ENCODE data around the gene TLL2.

Gene TLL2

DNA sequence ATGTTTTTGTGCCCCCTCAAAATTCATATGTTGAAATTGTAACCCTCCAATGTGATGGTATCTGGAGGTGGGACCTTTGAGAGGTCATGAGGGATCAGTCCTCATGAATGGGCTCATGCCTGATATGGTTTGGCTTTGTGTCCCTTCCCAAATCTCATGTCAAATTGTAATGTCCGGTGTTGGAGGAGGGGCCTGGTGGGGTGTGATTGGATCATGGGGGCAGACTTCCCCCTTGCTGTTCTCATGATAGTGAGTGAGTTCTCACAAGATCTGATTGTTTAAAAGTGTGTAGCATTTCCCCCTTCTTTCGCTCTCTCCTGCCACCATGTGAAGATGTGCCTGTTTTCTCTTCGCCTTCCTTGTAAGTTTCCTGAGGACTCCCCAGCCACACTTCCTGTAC is 53.4 kb downstream of the TLL2 start:
- DNase-seq: no peak

GRCh38 chr10:96457341-96457740 is 56.4 kb downstream of the TLL2 start:
- no peak for DNase-seq

DNA sequence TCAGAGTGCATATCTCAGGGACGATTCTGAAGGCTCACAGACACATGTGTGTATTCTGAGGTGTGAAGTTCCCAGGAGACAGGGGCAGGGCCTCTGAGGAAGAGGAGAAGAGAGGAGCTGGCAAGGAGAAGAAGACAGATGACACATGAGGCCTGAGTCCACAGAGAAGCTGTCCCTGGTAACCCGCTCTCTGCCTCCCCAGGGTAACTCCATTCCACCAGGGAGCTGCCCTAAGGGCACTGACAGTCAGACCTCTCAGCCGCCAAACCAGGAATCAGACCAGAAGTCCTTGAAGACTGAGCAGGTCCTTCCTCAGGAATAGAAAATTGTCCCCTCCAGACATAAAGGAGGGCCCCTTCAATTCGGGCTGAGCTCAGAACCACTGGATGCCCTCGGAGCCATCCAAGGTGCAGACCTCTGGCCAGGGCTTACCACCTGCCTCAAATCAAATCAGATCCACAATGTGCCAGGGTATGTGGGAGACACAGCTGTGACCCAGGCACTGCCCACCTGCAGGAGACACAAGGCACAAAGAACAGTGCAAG is 57.4 kb downstream of the TLL2 start:
- DNase-seq: no peak

- no peak for DNase-seq
Measured at GRCh38 chr10:96453856-96454583, 59.7 kb downstream of the TLL2 start.

- no peak for DNase-seq
Measured at GRCh38 chr10:96452494-96453153, 61.1 kb downstream of the TLL2 start.

DNA sequence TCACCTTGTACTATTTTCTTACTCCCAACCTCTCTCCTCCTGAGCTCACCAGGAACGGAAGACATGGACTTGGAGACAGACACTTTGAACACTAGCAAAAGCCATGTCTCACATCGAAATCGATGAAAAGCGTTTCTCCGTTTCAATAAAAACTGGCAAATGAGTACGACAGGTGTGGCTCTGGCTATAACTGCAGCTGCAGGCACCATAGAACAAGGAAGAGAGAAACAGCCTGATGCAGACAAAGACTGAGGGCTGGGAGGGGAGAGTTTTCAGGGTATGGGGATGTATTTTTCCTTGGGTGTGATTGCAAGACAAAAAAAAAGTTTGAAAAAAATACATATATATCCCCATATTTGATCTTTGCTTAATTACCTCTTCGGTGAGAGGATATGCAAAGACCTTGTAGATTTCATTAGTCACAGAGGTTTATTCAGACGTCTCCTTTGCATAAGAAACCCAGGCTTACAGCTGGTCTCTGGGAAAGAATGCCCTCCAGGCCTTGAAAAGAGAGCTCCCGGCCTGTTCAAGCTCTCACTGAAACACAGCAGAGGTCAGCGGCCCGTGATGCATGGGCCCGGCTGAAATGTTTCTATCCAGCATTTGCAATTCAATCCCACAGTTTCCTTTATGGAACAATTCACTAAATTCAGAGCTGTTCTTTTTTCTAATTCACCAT is 63.1 kb downstream of the TLL2 start:
- DNase-seq: no peak

GRCh38 chr10:96448558-96448957 is 65.2 kb downstream of the TLL2 start:
- DNase-seq: no peak

DNA sequence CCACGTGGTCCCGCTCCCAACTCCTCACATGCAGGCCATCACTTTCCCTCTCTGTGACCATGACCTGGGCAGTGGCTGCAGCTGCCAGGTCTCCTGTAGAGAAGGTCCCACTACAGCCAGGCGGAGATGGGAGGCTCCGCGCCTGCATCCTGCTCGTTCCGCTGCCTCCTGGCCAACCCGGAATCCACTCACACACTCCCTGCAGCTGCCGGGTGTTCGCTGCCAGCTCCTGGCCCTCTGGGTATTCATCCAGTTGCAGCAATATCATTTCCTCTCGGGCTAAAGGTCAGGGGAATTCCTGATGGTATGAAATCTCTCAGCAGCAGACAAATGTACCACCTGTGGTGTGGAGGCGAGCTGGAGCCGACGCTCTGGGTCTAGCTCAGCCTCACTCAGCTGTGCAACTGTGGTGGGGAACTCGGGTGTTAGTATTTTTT is 65.7 kb downstream of the TLL2 start:
- DNase-seq: no peak

GRCh38 chr10:96446966-96447596 is 66.6 kb downstream of the TLL2 start:
- no peak for DNase-seq

DNA sequence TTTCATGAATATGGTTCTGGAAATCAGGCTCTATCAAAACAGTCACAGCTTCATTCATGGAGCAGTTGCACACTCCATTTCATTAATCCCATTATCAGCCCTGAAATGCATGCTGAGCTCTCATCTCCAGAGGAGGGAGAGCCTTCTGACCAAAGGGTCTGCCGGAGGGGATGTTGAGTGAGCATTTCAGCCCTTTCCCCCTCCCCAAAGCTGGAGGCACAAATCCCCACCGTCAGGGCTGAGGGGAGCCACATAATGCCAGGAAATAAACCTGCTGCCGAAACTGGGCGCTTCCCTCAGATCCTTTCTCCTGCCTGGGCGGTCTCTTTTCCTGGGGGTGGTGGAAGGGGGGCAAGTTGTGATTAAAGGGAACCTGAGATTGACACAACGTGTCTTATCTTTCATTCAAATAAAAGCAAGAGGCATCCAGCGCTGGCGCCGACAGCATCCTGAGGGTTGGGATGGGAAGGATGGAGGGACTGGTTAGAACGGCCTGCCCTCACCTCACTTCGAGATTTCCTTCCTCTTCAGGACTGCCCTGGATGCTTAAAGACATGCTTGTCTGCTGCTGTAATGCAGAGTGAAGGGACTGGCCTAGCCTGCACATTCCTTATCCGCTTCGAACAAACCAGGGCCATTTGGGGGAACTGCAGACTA is 71.6 kb downstream of the TLL2 start:
- DNase-seq: no peak

DNA sequence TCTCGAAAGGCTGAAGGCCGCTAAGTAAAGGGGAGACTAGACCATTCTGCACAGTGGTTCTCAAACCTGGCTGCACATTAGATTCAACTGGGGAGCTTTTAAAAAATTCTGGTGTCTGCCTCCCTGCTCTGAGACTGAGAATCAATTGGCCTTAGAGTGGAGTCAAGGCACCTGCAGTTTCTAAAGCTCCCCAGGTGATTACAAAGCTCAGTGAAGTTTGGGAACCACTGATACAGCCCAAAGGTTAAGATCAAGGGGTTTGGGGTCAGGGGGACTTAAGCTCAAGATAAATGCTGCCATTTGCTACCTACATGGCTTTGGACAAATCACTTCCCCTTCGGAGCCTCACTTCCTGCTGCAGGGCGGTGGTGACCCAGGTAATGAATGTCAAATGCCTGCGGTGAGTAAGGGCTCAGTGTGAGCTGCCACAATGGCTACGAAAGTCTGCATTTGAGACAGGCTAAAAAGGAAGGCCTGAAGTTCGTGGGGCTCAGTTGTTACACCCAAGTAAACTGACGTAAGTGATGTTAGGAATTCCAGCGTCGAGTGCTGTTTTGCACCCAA is 72.3 kb downstream of the TLL2 start:
- no peak for DNase-seq

GRCh38 chr10:96440361-96441292 is 73.1 kb downstream of the TLL2 start:
- DNase-seq: no peak

- no peak for DNase-seq
Measured at GRCh38 chr10:96439725-96440124, 74.0 kb downstream of the TLL2 start.

GRCh38 chr10:96436035-96436434 is 77.7 kb downstream of the TLL2 start:
- no peak for DNase-seq

DNA sequence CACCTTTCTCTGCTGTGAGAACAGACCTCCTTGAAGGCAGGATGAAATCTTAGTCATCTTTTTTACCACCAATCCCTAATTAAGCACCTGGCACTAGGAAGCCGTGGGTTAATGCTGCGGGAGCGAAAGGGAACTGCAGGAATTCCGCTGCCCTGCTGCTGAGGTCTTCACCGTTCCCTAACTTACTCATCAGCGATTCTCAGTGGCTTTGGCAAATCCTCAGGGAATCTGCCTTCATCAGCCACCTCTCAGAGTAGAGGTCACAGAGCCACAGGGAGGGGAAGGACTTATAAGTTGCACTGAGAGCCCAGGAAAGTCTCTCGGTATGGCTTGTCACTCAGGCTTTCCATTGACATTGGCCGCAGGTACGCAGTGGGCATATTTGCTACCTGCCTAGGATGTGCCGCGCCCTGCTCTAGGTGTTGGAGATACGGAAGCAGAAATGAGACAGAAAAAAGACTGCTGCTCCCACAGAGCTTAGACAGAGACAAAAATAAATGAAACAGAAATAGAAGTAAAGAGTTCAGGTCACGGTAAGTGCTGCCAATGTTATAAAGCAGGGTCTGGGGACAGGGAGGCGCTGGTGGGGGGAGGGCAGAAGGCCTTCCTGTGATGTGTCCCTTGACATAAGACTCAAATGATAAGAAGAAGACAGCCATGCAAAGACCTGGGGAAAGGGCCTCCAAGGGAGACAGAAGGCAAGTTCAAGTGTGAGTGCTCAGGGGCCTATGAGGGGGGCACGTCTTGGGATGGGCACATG is 82.3 kb downstream of the TLL2 start:
- no peak for DNase-seq

GRCh38 chr10:96427291-96427690 is 86.4 kb downstream of the TLL2 start:
- DNase-seq: no peak

- DNase-seq: no peak
Measured at GRCh38 chr10:96422525-96422924, 91.2 kb downstream of the TLL2 start.

- no peak for DNase-seq
Measured at GRCh38 chr10:96421995-96422394, 91.7 kb downstream of the TLL2 start.

DNA sequence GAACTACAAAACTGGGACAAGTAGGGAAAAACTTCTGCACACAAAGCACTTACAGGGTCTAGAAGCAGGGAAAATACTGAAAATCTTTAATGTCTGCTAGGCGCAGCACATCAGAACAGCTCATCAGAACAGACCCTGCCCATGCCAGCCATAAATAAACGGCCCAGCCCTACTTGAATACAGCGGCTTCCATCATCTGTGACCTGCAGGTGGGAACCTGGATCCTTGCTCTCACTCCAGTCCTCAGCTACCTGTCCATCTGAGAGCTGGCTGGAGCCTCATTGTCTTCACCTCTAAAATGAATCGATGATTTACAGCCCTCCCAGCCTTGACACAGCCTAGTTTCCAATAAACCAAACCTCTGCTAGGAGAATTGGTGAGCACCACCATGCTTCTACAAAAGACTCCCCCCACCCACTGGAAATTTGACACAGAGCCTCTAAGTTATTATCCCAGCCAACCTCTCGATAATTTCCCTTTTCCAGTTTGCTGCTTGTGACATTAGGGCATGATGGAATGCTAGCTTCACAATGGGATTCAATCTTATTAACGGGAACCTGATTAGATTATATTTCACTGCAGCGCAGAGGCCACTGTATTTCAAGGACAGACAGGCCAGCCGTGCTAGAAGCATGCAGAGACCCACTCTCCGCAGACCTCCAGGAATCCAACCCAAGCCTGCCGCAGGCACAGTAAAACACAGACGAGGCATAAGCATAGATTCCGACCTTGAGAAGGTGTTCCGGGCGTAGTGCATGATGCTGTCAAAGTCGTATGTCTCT is 93.3 kb downstream of the TLL2 start:
- DNase-seq: no peak

DNA sequence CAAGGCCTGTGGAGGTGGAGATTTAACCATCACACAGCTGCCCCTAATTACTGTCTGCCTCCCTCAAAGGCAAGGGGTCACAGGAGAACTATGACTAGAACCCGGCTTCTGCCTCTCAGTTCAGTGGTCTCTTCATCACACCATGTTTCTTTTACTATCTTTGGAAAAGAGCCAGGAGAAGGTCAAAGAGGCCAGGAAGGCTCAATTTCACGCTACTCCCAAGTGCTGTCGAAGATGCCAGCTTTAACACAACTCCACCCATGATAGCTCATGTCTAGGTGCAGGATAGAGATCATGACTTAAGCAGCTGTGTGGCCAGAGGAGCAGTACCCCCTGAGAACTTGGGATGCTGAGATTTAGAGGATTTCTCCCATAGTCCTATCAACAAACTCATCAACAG is 94.4 kb downstream of the TLL2 start:
- no peak for DNase-seq
